ENCODE measurements around the gene ARPP19.

Gene ARPP19

GRCh38 chr15:52509500-52510245 lies 59.2 kb downstream of the ARPP19 start:
- no peak for DNase-seq

- DNase-seq, result no peak
Measured at GRCh38 chr15:52506549-52506948, 62.3 kb downstream of the ARPP19 start.

GRCh38 chr15:52505151-52505550 lies 63.7 kb downstream of the ARPP19 start:
- no peak for DNase-seq

GRCh38 chr15:52503788-52504496 lies 64.9 kb downstream of the ARPP19 start:
- DNase-seq, result no peak

- no peak for DNase-seq
Measured at GRCh38 chr15:52502608-52503007, 66.2 kb downstream of the ARPP19 start.

GRCh38 chr15:52499506-52499905 lies 69.3 kb downstream of the ARPP19 start:
- DNase-seq, result no peak

- DNase-seq, result no peak
Measured at GRCh38 chr15:52498706-52499105, 70.1 kb downstream of the ARPP19 start.
